Effector CD4-positive, alpha-beta T cell (primary cell): ENCODE measurements around the gene YWHAG.
A peak's percentile ranks its signal among the peaks of the same experiment; 100 is the strongest.
"Not testable (repeated sequence)": the region's sequence is repeated elsewhere in the genome, so short reads cannot be mapped to it uniquely, and the experiment has no call there.

Experiments used
- DNase-seq: peaks from one replicate; pipeline ENCODE4 v3.0.0-alpha.2; 2020

The YWHAG gene

GRCh38 chr7:76292911-76293310 lies 65.9 kb downstream of the YWHAG start:
- not testable (repeated sequence) for DNase-seq

DNA sequence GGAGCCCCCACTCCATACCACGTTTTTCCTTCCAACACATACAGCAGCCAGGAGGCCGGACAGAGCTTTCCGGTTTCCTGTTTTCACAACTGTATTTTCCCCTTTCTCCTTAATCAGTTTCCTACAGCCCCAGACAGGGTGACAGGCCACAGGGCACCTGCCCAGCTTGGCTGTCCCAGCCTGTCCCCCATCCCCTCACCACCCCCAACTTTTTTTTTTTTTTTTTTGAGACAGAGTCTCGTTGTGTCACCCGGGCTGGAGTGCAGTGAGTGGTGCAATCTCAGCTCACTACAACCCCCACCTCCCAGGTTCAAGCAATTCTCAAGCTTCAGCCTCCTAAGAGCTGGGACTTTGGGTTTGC lies 66.6 kb downstream of the YWHAG start:
- DNase-seq, result no peak

DNA sequence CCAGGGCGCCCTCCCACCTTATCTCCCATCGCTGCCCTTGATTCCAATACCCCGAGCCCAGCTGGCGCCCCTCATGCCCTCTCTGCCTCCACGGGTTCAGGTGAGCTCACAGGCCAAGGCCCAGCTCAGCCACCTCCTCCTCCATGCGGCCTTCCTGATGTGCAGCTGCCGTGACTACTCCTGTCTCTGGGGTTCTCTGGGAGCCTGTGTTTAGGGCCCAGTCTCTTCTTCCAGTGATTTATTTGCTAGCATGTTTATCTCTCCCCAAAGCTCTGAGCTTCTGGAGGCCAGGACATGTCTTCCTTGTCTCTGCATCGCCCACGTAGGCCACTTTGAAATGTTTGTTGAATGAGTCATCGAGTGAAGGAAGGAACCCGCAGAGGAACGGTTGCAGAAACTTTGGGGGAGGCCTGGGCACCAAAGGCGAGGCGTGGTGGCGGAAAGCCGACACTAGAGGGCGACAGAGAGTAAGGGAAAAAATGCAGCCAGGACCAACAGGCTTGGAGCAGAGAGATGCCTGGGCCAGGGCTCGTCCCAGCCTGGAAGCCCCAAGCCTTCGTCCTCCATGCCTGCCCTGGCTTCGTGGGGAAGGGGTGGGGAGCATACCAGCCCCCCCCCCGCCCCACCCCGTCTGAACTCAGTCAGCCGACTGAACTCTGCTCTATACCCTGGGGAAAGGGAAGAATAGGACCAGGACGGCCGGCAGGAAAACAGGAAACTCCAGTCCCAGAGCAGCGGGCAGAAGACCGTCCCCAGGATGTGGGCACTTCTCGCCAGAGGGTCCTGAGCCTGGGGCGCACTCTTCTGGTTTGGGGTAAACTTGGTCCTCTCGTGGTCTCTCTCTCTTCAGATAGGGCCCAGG lies 67.2 kb downstream of the YWHAG start:
- peak; percentile 76 for DNase-seq

DNA sequence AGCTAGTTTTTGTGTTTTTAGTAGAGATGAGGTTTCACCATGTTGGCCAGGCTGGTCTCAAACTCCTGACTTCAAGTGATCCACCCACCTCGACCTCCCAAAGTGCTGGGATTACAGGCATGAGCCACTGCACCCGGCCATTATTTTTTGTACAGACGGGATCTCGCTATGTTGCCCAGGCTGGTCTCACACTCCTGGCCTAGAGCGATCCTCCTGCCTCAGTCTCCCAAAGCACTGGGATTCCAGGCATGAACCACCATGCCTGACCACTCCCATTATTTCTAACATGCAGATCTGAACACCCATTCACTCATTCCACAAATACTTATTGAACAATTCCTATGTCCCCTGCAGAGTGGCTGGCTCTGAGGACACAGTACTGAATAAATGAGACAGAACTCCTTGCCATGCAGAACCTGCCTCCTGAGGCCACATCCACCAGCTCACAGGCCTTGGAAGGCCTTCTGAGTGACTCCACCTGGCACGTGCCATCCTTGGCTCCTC lies 67.9 kb downstream of the YWHAG start:
- not testable (repeated sequence) for DNase-seq

DNA sequence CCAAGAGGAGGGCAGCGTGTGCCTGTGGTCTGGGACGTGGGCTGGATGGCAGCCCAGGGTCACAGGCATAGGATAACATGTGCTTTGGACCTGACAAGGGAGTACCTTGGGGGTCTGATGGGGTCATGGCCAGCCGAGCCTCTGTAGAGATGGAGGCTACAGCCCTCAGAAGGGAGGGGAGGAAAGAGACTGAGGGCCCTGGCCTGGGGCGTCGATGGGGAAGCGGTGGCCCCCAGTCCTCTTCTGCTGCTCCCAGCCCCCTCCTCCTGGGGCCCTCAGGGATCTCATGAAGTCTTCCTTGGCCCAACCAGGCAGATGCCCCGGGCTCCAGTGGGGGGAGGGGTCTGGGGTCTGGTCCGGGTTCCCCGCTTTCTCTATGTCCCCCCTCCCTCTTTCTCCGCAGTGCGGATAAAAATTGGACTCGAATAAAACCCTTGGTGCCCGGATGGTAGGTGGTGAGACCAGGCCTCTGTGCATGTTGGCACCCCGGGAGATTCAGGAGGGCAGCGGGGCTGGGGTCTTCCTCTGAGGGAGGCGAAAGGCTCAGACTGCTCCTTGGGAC lies 71.9 kb downstream of the YWHAG start:
- no peak for DNase-seq

GRCh38 chr7:76285604-76286374 lies 73.0 kb downstream of the YWHAG start:
- DNase-seq, result no peak

GRCh38 chr7:76283254-76284159 lies 75.3 kb downstream of the YWHAG start:
- DNase-seq, result no peak

- no peak for DNase-seq
These were observed 76.2 kb downstream of the YWHAG start for GRCh38 chr7:76282344-76283253.

GRCh38 chr7:76281706-76282343 lies 77.0 kb downstream of the YWHAG start:
- no peak for DNase-seq

GRCh38 chr7:76281006-76281705 lies 77.6 kb downstream of the YWHAG start:
- DNase-seq, result no peak

GRCh38 chr7:76280408-76280807 lies 78.4 kb downstream of the YWHAG start:
- DNase-seq, result no peak

GRCh38 chr7:76278540-76278939 lies 80.3 kb downstream of the YWHAG start:
- DNase-seq, result no peak
